NT2/D1 (cell line): ENCODE measurements around the gene IER3.

ENCODE experiments used
- DNase-seq: peaks from one replicate; pipeline ENCODE4 v3.0.0-alpha.2; 2011; ENCODE audit warnings: low read depth, low spot score
- H3K27me3 ChIP-seq: 2 replicates; pipeline ENCODE4 v1.6.0; 2011; ENCODE audit warnings: mild to moderate bottlenecking; ENCODE audit not compliant: insufficient read length, insufficient read depth
- H3K36me3 ChIP-seq: 2 replicates; pipeline ENCODE4 v1.6.1; 2011; ENCODE audit warnings: mild to moderate bottlenecking, low read length, mixed read lengths; ENCODE audit not compliant: insufficient read depth, insufficient read length
- H3K4me1 ChIP-seq: 2 replicates; pipeline ENCODE4 v1.5.1; 2011; ENCODE audit not compliant: insufficient read depth, insufficient read length
- H3K4me3 ChIP-seq: 2 replicates; pipeline ENCODE4 v1.5.1; 2011; ENCODE audit warnings: low read depth; ENCODE audit not compliant: insufficient read length
- H3K9ac ChIP-seq: 2 replicates; pipeline ENCODE4 v1.6.0; 2011; ENCODE audit warnings: low read depth; ENCODE audit not compliant: insufficient read length
- H3K9me3 ChIP-seq: 2 replicates; pipeline ENCODE4 v1.5.1; 2011; ENCODE audit warnings: mild to moderate bottlenecking, low read length; ENCODE audit not compliant: insufficient read depth
- SUZ12 ChIP-seq: IDR thresholded peaks from 2 replicates; pipeline ENCODE4 v1.6.1; 2011; ENCODE audit not compliant: insufficient read length, insufficient read depth; ENCODE audit errors: extremely low read depth
- YY1 ChIP-seq: IDR thresholded peaks from 2 replicates; pipeline ENCODE4 v1.6.1; 2011; ENCODE audit not compliant: insufficient read length, insufficient read depth
- ZNF274 ChIP-seq: IDR thresholded peaks from 2 replicates; pipeline ENCODE4 v1.6.1; 2011; ENCODE audit warnings: mild to moderate bottlenecking, low read depth, low read length

IER3 gene

DNA sequence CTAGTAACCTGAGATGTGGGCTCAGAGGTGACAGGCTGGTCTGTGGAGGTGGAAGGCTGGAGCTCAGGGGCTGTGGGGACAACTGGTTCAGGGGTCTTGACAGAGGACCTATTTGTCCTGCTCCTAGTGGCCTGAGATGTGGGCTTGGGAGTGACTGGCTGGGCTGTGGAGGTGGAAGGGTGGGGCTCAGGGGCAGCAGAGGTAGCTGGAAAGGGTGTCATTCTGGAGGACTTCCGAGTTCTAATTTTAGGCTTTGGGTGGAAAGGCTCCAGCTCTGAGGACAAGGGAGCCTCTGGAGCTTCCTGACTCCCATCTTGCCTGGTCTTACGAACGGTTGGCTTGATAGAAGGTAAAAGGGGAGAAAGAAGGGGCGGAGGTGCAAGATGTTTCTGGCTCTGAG lies 38.7 kb downstream of the IER3 start:
- H3K36me3 ChIP-seq, result peaks cover 82% of the 10 kb centered on the region
- no peaks in the 10 kb centered on the region for H3K27me3 ChIP-seq
- no peak for DNase-seq
- no peak overlapping the region for H3K4me3 ChIP-seq
- no peaks in the 10 kb centered on the region for H3K9me3 ChIP-seq
- TF ChIP-seq ZNF274 (no peak), YY1 (no peak), SUZ12 (no peak)
- peaks cover 3% of the 10 kb centered on the region for H3K4me1 ChIP-seq
- H3K9ac ChIP-seq, result no peak overlapping the region

- Histone ChIP-seq H3K4me1 (peaks cover 3% of the 10 kb centered on the region), H3K9me3 (no peaks in the 10 kb centered on the region), H3K4me3 (no peak overlapping the region), H3K9ac (no peak overlapping the region), H3K36me3 (peaks cover 81% of the 10 kb centered on the region), H3K27me3 (no peaks in the 10 kb centered on the region)
- no peak for DNase-seq
- TF ChIP-seq YY1 (no peak), SUZ12 (no peak), ZNF274 (no peak)
Measured at GRCh38 chr6:30703821-30704220, 40.5 kb downstream of the IER3 start.

DNA sequence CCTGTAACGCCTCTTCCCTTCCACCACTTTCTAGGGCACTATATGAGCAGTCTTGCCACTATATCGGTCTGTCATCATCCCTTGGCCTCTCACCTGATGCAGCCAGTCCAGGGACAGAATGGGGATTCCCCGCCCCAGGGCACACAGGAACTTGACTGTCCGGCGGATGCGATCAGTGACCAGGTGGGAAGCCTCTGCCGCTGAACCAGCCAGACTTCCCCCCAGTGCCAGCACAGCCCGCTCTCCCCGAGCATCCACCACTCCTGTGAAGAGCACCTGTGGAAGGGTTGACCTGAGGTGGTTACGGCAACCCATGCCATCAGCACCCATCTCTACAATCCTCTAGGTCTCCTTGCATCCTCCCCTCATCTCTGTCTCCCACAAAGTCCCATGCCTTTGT lies 41.3 kb downstream of the IER3 start:
- H3K9ac ChIP-seq, result no peak overlapping the region
- H3K4me1 ChIP-seq, result peaks cover 2% of the 10 kb centered on the region
- H3K36me3 ChIP-seq, result peaks cover 77% of the 10 kb centered on the region
- no peaks in the 10 kb centered on the region for H3K27me3 ChIP-seq
- DNase-seq, result no peak
- no peak overlapping the region for H3K4me3 ChIP-seq
- no peak for TF ChIP-seq YY1
- TF ChIP-seq ZNF274, result no peak
- no peak for TF ChIP-seq SUZ12
- no peaks in the 10 kb centered on the region for H3K9me3 ChIP-seq

GRCh38 chr6:30700340-30700739 lies 44.0 kb downstream of the IER3 start:
- no peak overlapping the region for H3K4me3 ChIP-seq
- TF ChIP-seq ZNF274 (no peak), SUZ12 (no peak), YY1 (no peak)
- H3K9ac ChIP-seq, result no peak overlapping the region
- H3K9me3 ChIP-seq, result no peaks in the 10 kb centered on the region
- peaks cover 55% of the 10 kb centered on the region for H3K36me3 ChIP-seq
- no peaks in the 10 kb centered on the region for H3K4me1 ChIP-seq
- H3K27me3 ChIP-seq, result no peaks in the 10 kb centered on the region
- no peak for DNase-seq

- DNase-seq, result no peak
- TF ChIP-seq YY1 (no peak), SUZ12 (no peak), ZNF274 (no peak)
- no peaks in the 10 kb centered on the region for H3K4me1 ChIP-seq
Measured at GRCh38 chr6:30696432-30696831, 47.9 kb downstream of the IER3 start.

More at GRCh38 chr6:30696432-30696831, 47.9 kb downstream of the IER3 start:
- Histone ChIP-seq H3K27me3 (no peaks in the 10 kb centered on the region), H3K9me3 (no peaks in the 10 kb centered on the region), H3K4me3 (no peak overlapping the region), H3K9ac (no peak overlapping the region), H3K36me3 (peaks cover 19% of the 10 kb centered on the region)
